Glutamatergic neuron (in vitro differentiated cells): ENCODE measurements around the gene PERM1. TPM values are rescaled to one million over a fixed set of nuclear protein-coding genes. Genes with fewer than 3 reads are reported as not detected.

ENCODE experiments used
- DNase-seq: peaks from one replicate; pipeline ENCODE4 v3.0.0; 2022
- H3K27ac Mint-ChIP-seq: one replicate; pipeline ENCODE4 v1.8.0; 2020; ENCODE audit warnings: mild to moderate bottlenecking, mixed read lengths, inconsistent platforms; ENCODE audit not compliant: unreplicated experiment
- H3K27me3 Mint-ChIP-seq: one replicate; pipeline ENCODE4 v1.8.0; 2020; ENCODE audit warnings: mild to moderate bottlenecking, moderate library complexity, mixed read lengths, inconsistent platforms; ENCODE audit not compliant: unreplicated experiment
- H3K36me3 Mint-ChIP-seq: one replicate; pipeline ENCODE4 v1.8.0; 2020; ENCODE audit warnings: mild to moderate bottlenecking, mixed read lengths, inconsistent platforms; ENCODE audit not compliant: unreplicated experiment
- H3K4me1 Mint-ChIP-seq: one replicate; pipeline ENCODE4 v1.8.0; 2020; ENCODE audit warnings: mild to moderate bottlenecking, low read depth, mixed read lengths, inconsistent platforms; ENCODE audit not compliant: unreplicated experiment
- H3K4me3 Mint-ChIP-seq: one replicate; pipeline ENCODE4 v1.8.0; 2020; ENCODE audit warnings: mild to moderate bottlenecking, mixed read lengths, inconsistent platforms; ENCODE audit not compliant: unreplicated experiment
- H3K9me3 Mint-ChIP-seq: one replicate; pipeline ENCODE4 v1.8.0; 2020; ENCODE audit warnings: mild to moderate bottlenecking, moderate library complexity, mixed read lengths, inconsistent platforms; ENCODE audit not compliant: unreplicated experiment
- total RNA-seq: library from RNA; stranded (reverse); fragmentation: NEBNext Ultra II Directional; extraction: Animal tissue kit (Norgen Biotek cat#: 25700); gene quantifications from one replicate; pipeline ENCODE4 v1.2.1, GENCODE V29; 2021; ENCODE audit not compliant: unreplicated experiment
- TF ChIP-seq, protein P1 (sequence below): fragments of 200-600 bp; sonication (generic); IDR thresholded peaks from one replicate; pipeline ENCODE4 v1.5.0; 2021; ENCODE audit not compliant: partially characterized antibody, unreplicated experiment

PERM1 gene
- total RNA-seq, 1 donor from 2014 or later = 0.32 TPM

DNA sequence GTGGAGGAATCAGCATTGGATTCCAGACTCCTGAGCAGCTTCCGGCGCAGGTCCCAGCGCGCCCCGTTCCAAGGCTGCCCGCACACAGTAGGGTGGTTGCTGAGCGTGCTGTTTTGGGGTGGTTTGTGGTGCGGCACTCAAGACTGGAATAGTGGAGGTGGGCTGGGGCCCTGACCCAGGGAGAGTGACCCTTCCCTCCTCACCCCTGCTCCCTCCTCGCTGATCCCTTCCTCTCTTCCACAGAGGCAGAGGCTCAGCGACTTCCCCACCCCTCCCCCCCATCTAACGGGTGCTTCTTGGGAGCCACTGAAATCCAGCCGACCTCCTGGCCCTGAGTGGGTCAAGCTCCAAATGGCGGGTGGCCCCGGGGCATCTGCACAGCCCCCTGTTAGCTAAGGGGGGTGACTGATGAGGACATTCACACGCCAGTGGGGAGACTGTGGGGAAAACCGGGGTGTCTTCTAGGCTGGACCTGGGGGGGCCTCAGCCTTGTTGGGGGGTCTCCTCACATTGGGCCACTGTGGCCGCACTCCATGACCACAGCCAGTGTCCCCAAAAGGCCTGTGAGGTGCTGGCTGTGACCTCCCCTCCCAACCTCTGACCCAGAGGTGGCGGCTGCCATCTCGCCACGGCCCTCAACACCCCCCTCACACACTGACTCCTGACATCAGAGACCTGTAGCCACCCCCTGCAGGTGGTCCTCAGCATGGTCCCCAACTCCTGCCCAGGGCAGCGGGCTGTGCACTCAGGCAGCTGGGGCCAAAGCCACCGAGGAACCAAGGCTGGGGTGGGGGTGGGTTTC, 21.9 kb upstream of the PERM1 start:
- no peak overlapping the region for H3K27ac Mint-ChIP-seq
- peaks cover 6% of the 10 kb centered on the region for H3K9me3 Mint-ChIP-seq
- no peaks in the 10 kb centered on the region for H3K36me3 Mint-ChIP-seq
- TF ChIP-seq, protein P1, sequence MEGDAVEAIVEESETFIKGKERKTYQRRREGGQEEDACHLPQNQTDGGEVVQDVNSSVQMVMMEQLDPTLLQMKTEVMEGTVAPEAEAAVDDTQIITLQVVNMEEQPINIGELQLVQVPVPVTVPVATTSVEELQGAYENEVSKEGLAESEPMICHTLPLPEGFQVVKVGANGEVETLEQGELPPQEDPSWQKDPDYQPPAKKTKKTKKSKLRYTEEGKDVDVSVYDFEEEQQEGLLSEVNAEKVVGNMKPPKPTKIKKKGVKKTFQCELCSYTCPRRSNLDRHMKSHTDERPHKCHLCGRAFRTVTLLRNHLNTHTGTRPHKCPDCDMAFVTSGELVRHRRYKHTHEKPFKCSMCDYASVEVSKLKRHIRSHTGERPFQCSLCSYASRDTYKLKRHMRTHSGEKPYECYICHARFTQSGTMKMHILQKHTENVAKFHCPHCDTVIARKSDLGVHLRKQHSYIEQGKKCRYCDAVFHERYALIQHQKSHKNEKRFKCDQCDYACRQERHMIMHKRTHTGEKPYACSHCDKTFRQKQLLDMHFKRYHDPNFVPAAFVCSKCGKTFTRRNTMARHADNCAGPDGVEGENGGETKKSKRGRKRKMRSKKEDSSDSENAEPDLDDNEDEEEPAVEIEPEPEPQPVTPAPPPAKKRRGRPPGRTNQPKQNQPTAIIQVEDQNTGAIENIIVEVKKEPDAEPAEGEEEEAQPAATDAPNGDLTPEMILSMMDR = no peak
- DNase-seq = no peak
- H3K4me3 Mint-ChIP-seq = peak overlapping the region; percentile 83
- peaks cover 15% of the 10 kb centered on the region for H3K27me3 Mint-ChIP-seq
- H3K4me1 Mint-ChIP-seq = peaks cover 18% of the 10 kb centered on the region

DNA sequence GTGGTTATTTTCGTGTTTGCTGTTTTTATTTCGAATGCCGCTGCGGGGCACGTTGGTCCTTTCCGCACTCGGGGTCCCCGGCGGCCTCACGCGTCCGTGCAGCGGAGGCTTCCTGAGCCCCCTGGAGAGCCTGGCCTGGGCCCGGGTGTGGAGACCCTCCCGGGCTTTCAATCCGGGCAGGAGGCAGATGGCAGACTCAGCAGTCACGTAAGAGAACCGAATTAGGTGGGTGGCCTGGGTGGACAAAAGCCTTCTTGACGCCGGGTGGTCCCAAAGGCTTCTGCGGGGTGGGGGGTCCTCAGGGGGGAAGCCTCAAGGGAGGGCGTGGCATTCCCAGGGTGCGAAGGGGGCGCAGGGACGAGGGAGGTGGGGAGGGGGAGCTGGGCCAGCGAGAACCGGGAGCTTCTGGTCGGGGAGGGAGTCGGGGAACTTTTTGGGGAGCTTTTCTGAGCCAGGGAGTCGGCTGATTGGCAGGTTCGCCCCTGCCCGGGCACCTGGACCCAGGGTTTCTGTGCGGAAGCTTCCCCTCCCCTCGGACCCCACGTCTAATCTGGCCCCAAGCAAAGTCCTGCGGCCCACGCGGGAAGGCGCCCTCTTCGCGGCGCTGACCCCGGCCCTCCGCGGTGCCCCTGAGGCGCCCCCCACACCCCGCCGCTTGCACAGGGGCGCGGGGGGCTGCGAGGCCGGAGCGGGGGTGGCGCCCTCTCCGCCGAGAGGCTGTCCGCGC, 19.3 kb upstream of the PERM1 start:
- DNase-seq = peak; percentile 58
- peaks cover 15% of the 10 kb centered on the region for H3K27me3 Mint-ChIP-seq

DNA sequence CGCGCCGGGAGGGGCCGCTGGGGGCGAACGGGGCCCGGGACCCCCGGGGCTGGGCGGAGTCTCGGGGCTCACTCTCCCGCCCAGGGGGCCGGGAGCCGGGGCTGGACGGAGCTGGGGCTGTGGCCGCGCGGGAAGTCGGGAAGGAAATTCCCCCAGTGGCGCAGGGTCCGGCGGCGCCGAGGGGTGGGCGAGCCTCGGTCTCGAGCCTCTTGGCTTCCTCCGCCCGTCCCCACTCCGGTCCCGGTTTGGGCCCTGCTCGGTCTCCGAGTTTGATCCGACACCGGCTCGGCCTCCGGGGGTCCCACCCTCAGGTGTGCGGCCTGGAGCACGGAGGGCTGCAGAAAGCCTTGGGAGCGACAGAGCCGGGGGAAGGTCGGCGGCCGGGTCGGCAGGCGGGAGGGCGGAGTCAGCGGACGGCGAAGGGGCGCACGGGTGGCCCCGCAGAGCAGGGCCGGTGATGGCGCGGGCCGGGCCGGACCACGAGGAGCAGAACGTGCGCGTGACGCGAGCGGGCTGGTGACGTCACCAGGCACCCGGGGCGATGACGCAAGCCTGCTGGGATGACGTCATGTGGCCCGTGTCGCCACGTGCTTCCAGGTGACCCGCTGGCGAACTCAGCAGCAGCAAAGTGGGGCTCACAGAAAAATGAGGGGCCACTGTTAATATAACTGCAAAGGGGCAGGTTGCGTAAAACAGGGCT, 18.6 kb upstream of the PERM1 start:
- peak overlapping the region; percentile 95 for H3K27ac Mint-ChIP-seq
- peaks cover 17% of the 10 kb centered on the region for H3K4me1 Mint-ChIP-seq
- H3K36me3 Mint-ChIP-seq = no peaks in the 10 kb centered on the region
- peak overlapping the region; percentile 91 for H3K4me3 Mint-ChIP-seq
- H3K27me3 Mint-ChIP-seq = peaks cover 18% of the 10 kb centered on the region
- peak; percentile 90 for DNase-seq
- H3K9me3 Mint-ChIP-seq = peaks cover 9% of the 10 kb centered on the region
- TF ChIP-seq, protein P1 = no peak

More for the DNA sequence above, 19.3 kb upstream of the PERM1 start:
- Mint-ChIP-seq H3K4me3 (peak overlapping the region; percentile 91), H3K27ac (peak overlapping the region; percentile 95), H3K4me1 (peaks cover 15% of the 10 kb centered on the region), H3K9me3 (peaks cover 7% of the 10 kb centered on the region), H3K36me3 (no peaks in the 10 kb centered on the region)
- TF ChIP-seq, protein P1 = no peak

DNA sequence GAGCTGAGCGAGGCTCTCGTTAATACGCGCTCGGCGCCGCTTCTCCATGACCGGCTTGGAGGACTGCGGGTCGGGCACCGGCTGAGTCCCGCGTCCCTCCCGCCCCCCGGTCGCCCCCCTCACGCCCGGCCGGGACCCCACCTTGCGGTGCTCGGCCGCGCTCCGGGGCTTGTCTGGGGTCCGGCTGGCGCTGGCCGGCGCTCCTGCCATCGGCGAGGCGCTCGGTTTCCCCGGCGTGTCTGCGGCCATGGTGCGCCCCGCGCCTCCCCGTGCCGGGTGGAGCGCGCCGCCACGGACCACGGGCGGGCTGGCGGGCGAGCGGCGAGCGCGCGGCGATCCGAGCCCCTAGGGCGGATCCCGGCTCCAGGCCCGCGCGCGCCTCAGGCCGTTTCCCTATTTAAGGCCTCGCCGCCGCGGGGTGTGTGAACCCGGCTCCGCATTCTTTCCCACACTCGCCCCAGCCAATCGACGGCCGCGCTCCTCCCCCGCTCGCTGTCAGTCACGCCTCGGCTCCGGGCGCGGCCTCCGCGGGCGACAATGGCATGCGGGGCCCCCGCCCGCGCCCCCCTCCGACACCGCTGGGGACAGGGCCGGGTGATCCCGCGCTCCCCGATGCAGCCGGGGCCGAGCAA, 17.9 kb upstream of the PERM1 start, which contains the start of gene HES4:
Gene HES4 (minus strand): TSS at position 373 of the 632 bp plus-strand sequence. CDS start 124 bp downstream, at position 249.
- H3K27me3 Mint-ChIP-seq = peaks cover 19% of the 10 kb centered on the region
- H3K4me3 Mint-ChIP-seq = peak within 1 kb of the TSS; percentile 91
- TF ChIP-seq, protein P1 = no peak
- peaks cover 12% of the 10 kb centered on the region for H3K9me3 Mint-ChIP-seq
- DNase-seq = peak; percentile 92
- H3K36me3 Mint-ChIP-seq = no peaks in the 10 kb centered on the region
- H3K27ac Mint-ChIP-seq = peak within 1 kb of the TSS; percentile 95
- peaks cover 12% of the 10 kb centered on the region for H3K4me1 Mint-ChIP-seq
